HepG2 (cell line): ENCODE data around the gene PLAAT3. TPM values are rescaled to one million over a fixed set of nuclear protein-coding genes. Genes with fewer than 3 reads are reported as not detected.

Source experiments
- ATAC-seq: fragments of 200-7000 bp; cut with Tn5 transposase; 3 replicates; pipeline ENCODE4 v1.9.1; 2020; ENCODE audit warnings: mild to moderate bottlenecking, moderate library complexity
- BruUV-seq: library from RNA; stranded (reverse); fragments of 400-500 nt; replicated peaks from 2 replicates; lab custom pipeline; 2021; lab: Mats Ljungman, UMichigan
- CTCF ChIA-PET: fragments of 300-600 bp; formaldehyde crosslinking; extraction: SDS; loops from one replicate; lab custom pipeline; 2021; ENCODE audit warnings: low total read pairs, inconsistent platforms, low intra/inter-chr PET ratio; lab: Yijun Ruan, JAX
- POLR2A ChIA-PET: fragments of 350-600 bp; sonication (Branson Sonifier 250); formaldehyde crosslinking; loops from one replicate; lab custom pipeline; 2020; ENCODE audit warnings: antibody characterized with exemption, inconsistent platforms; lab: Yijun Ruan, JAX
- DNase-seq: peaks from one replicate; pipeline ENCODE4 v3.0.0-alpha.2; 2015; ENCODE audit warnings: low spot score
- FAIRE-seq: peaks from 3 replicates; lab custom pipeline; 2011; peaks lifted over from hg19 to GRCh38; lab: Jason Lieb, UNC
- H2AFZ ChIP-seq: one replicate; pipeline ENCODE4 v1.6.1; 2011; ENCODE audit warnings: low read length, inconsistent platforms
- H3K27ac ChIP-seq: fragments of 300-600 bp; 3 replicates; pipeline ENCODE4 v1.8.0; 2011; ENCODE audit warnings: mixed run types, mild to moderate bottlenecking, mixed read lengths, low read length, inconsistent platforms; ENCODE audit not compliant: insufficient read depth; ENCODE audit errors: extremely low read length
- H3K27me3 ChIP-seq, 2 experiments: fragments of 200-600 bp in 1 of 2; 2 replicates in 1 of 2; 3 replicates in 1 of 2; pipeline versions ENCODE4 v1.6.0 to v1.8.0; 2011; ENCODE audit warnings: low read length in 2 of 2, mild to moderate bottlenecking in 2 of 2, moderate library complexity in 2 of 2, inconsistent platforms in 1 of 2; ENCODE audit not compliant: insufficient read depth in 2 of 2, control insufficient read depth in 1 of 2
- H3K36me3 ChIP-seq, 2 experiments: fragments of 200-600 bp in 1 of 2; replicated peaks in 1 of 2; 2 replicates in 1 of 2; 3 replicates in 1 of 2; pipeline versions ENCODE4 v1.5.1 to v1.8.0; 2011; ENCODE audit warnings: low read length in 2 of 2, inconsistent platforms in 1 of 2; ENCODE audit not compliant: insufficient read depth in 2 of 2, control insufficient read depth in 1 of 2
- H3K4me1 ChIP-seq: 2 replicates; pipeline ENCODE4 v1.5.1; 2012; ENCODE audit warnings: low read length, inconsistent platforms; ENCODE audit not compliant: insufficient read depth
- H3K4me2 ChIP-seq: 2 replicates; pipeline ENCODE4 v1.6.0; 2011; ENCODE audit warnings: low read depth, low read length, inconsistent platforms
- H3K4me3 ChIP-seq, 3 experiments: fragments of 200-600 bp in 1 of 3; sonication (generic), shearing (Covaris generic) in 1 of 3; replicated peaks in 1 of 3; 2 replicates each; pipeline ENCODE4 v1.5.1; 2011 to 2016; ENCODE audit warnings: low read length in 3 of 3, inconsistent platforms in 2 of 3, low read depth in 2 of 3, mild to moderate bottlenecking in 2 of 3, control low read depth in 1 of 3, mixed read lengths in 1 of 3; ENCODE audit not compliant: insufficient read depth in 1 of 3
- H3K79me2 ChIP-seq: one replicate; pipeline ENCODE4 v1.6.1; 2011; ENCODE audit warnings: low read length, inconsistent platforms; ENCODE audit not compliant: insufficient read depth
- H3K9ac ChIP-seq: 2 replicates; pipeline ENCODE4 v1.6.0; 2011; ENCODE audit warnings: mild to moderate bottlenecking, low read depth, low read length, inconsistent platforms; ENCODE audit not compliant: insufficient read depth
- H3K9me3 ChIP-seq: 2 replicates; pipeline ENCODE4 v1.5.1; 2012; ENCODE audit warnings: mild to moderate bottlenecking, low read length
- H4K20me1 ChIP-seq: 2 replicates; pipeline ENCODE4 v1.6.0; 2011; ENCODE audit warnings: inconsistent platforms, mild to moderate bottlenecking, low read length, moderate library complexity; ENCODE audit not compliant: insufficient read depth
- AHDC1 ChIP-seq: sonication (generic); formaldehyde crosslinking; IDR thresholded peaks from 2 replicates; pipeline ENCODE4 v1.5.1; 2020; ENCODE audit warnings: mild to moderate bottlenecking, missing genetic modification reagents, borderline replicate concordance
- E2F5 ChIP-seq: sonication (generic); formaldehyde crosslinking; conservative IDR thresholded peaks from 2 replicates; pipeline ENCODE4 v1.4.0; 2020; ENCODE audit warnings: missing genetic modification reagents
- GTF2F1 ChIP-seq: fragments of 150-350 bp; IDR thresholded peaks from 2 replicates; pipeline ENCODE4 v1.6.1; 2014; ENCODE audit warnings: low read length
- KAT8 ChIP-seq: IDR thresholded peaks from 2 replicates; pipeline ENCODE4 v1.6.1; 2016; ENCODE audit warnings: missing genetic modification reagents, missing compliant biosample characterization
- MAZ ChIP-seq, 2 experiments: sonication (generic) in 1 of 2; formaldehyde crosslinking in 1 of 2; IDR thresholded peaks; 2 replicates each; pipeline versions ENCODE4 v1.5.0 to v1.6.1; 2012 to 2020; ENCODE audit warnings: low read depth in 2 of 2, mild to moderate bottlenecking in 2 of 2, borderline replicate concordance in 1 of 2, improper control_type of control experiment in 1 of 2, low read length in 1 of 2, missing genetic modification reagents in 1 of 2, moderate library complexity in 1 of 2
- NFE2L1 ChIP-seq: sonication (generic); formaldehyde crosslinking; IDR thresholded peaks from 2 replicates; pipeline ENCODE4 v1.4.0; 2020; ENCODE audit warnings: missing genetic modification reagents, mild to moderate bottlenecking, borderline replicate concordance
- ZBTB1 ChIP-seq: sonication (generic); formaldehyde crosslinking; IDR thresholded peaks from 2 replicates; pipeline ENCODE4 v1.4.0; 2020; ENCODE audit warnings: missing genetic modification reagents, borderline replicate concordance
- ZNF496 ChIP-seq: sonication (generic); formaldehyde crosslinking; IDR thresholded peaks from 2 replicates; pipeline ENCODE4 v1.8.1; 2023; ENCODE audit warnings: mild to moderate bottlenecking, moderate library complexity, missing genetic modification reagents; ENCODE audit not compliant: insufficient replicate concordance
- ZNF513 ChIP-seq: sonication (generic); formaldehyde crosslinking; conservative IDR thresholded peaks from 2 replicates; pipeline ENCODE4 v1.5.0; 2020; ENCODE audit warnings: missing genetic modification reagents
- ZNF574 ChIP-seq: sonication (generic); formaldehyde crosslinking; IDR thresholded peaks from 2 replicates; pipeline ENCODE4 v1.4.0; 2020; ENCODE audit warnings: missing genetic modification reagents
- WGBS: methylation state at CpG from one replicate; pipeline ENCODE4 v1.1.6; 2017; ENCODE audit warnings: low lambda C conversion rate; 5-methylcytosine and 5-hydroxymethylcytosine counted together
- in situ Hi-C: cut with HindIII; loops from 2 replicates; pipeline ENCODE4 v1.10.0; 2017; ENCODE audit warnings: low pct_unique_long_range_greater_than_20kb; ENCODE audit not compliant: extremely low pct_ligation_motif_present
- intact Hi-C: fragments of 100-400 bp; cut with micrococcal nuclease; formaldehyde crosslinking; loops from one replicate; pipeline ENCODE4 v1.10.0; 2022; ENCODE audit not compliant: unreplicated experiment
- polyA plus RNA-seq, 8 experiments: library from polyadenylated mRNA; depleted of rRNA in 3 of 8; stranded (reverse) in 7 of 8; unstranded in 1 of 8; fragments of >200 nt; fragmentation: Illumina TruSeq in 4 of 8; extraction: Trizol in 4 of 8; gene quantifications; 2 replicates each; pipeline versions ENCODE4 v1.2.1 to v1.2.3, GENCODE V29; 2011 to 2016; ENCODE audit warnings: low read depth in 4 of 8, missing spikeins in 1 of 8, mixed read lengths in 1 of 8; ENCODE audit not compliant: insufficient read depth in 1 of 8
- total RNA-seq, 5 experiments: library from RNA; depleted of rRNA; stranded (reverse); fragments of >200 nt; fragmentation: Illumina TruSeq; extraction: Trizol; gene quantifications; 2 replicates each; pipeline ENCODE4 v1.2.3, GENCODE V29; 2016; ENCODE audit warnings: low read depth in 1 of 5

PLAAT3 gene
- total and polyA plus RNA-seq, 2 of the 13 experiments (the other 11 are each of a cell fraction or from before 2014, with no cell fraction given) = 9.3 to 16.4 TPM

GRCh38 chr11:63534076-63534475 lies 80.2 kb downstream of the PLAAT3 start:
- no TSS peak for BruUV-seq
- no peak for TF ChIP-seq MAZ (IDR thresholded peaks at IDR 0.05; ENCODE audit: borderline replicate concordance, low read depth, low read length)
- no peak for TF ChIP-seq MAZ (CRISPR knock-in tag; IDR thresholded peaks at IDR 0.05; ENCODE audit: low read depth)
- no peak for TF ChIP-seq ZNF496 (CRISPR knock-in tag)
- no peak for TF ChIP-seq GTF2F1
- TF ChIP-seq E2F5 (CRISPR knock-in tag) = no peak
- TF ChIP-seq ZNF513 (CRISPR knock-in tag) = no peak
- no peak for TF ChIP-seq NFE2L1 (CRISPR knock-in tag)
- no peak for TF ChIP-seq ZNF574 (CRISPR knock-in tag)
- TF ChIP-seq AHDC1 (CRISPR knock-in tag) = no peak
- TF ChIP-seq ZBTB1 (CRISPR knock-in tag) = no peak
- no peak for TF ChIP-seq KAT8 (CRISPR knock-in tag)
- Histone ChIP-seq H3K27me3 (0 out of 5 replicates have a peak, but pooled peaks cover 0 to 17% of the 10 kb centered on the region in 2 experiments), H3K4me3 (no peak overlapping the region), H2AFZ (no peak overlapping the region), H4K20me1 (no peaks in the 10 kb centered on the region), H3K9ac (no peak overlapping the region), H3K9me3 (no peaks in the 10 kb centered on the region), H3K27ac (no peak overlapping the region), H3K4me2 (no peak overlapping the region), H3K4me1 (peaks cover 30% of the 10 kb centered on the region), H3K36me3 (no peaks in the 10 kb centered on the region), H3K79me2 (no peaks in the 10 kb centered on the region)
- DNase-seq = no peak
- 37% methylated on average over 3 of the region's 3 CpGs for WGBS
- in situ Hi-C loops (no loop called here), intact Hi-C loops (no loop called here)
- no peak for ATAC-seq
- POLR2A ChIA-PET = no interaction called here
- CTCF ChIA-PET = no interaction called here
- no peak for FAIRE-seq
